HepG2 (cell line): ENCODE results near the gene ZNF491. TPM values are rescaled to one million over a fixed set of nuclear protein-coding genes. Genes with fewer than 3 reads are reported as not detected.
A peak's percentile ranks its signal among the peaks of the same experiment; 100 is the strongest.

Experiments used
- AGO1 ChIP-seq: fragments of 200-400 bp; formaldehyde crosslinking; IDR thresholded peaks from 2 replicates; pipeline ENCODE4 v1.6.1; 2017; ENCODE audit warnings: mild to moderate bottlenecking, low read depth, low read length, moderate library complexity; ENCODE audit not compliant: poor library complexity, severe bottlenecking
- CC2D1A ChIP-seq: sonication (generic); formaldehyde crosslinking; IDR thresholded peaks from 2 replicates; pipeline ENCODE4 v1.8.1; 2023; ENCODE audit warnings: mild to moderate bottlenecking, missing genetic modification reagents
- E2F2 ChIP-seq: sonication (generic); formaldehyde crosslinking; IDR thresholded peaks from 2 replicates; pipeline ENCODE4 v1.4.0; 2020; ENCODE audit warnings: missing genetic modification reagents, borderline replicate concordance
- HNF1A ChIP-seq, 2 experiments: sonication (generic) in 1 of 2; formaldehyde crosslinking in 1 of 2; IDR thresholded peaks; 2 replicates each; pipeline versions ENCODE4 v1.4.0 to v1.6.1; 2016 to 2020; ENCODE audit warnings: borderline replicate concordance in 1 of 2, low read depth in 1 of 2, mild to moderate bottlenecking in 1 of 2, missing genetic modification reagents in 1 of 2
- SOX13 ChIP-seq, 3 experiments: fragments of 450-650 bp in 1 of 3; sonication (generic) in 1 of 3; formaldehyde crosslinking in 1 of 3; IDR thresholded peaks in 2 of 3; conservative IDR thresholded peaks in 1 of 3; 2 replicates each; pipeline versions ENCODE4 v1.5.0 to v1.6.1; 2016 to 2020; ENCODE audit warnings: antibody characterized with exemption in 1 of 3, mild to moderate bottlenecking in 1 of 3, missing compliant biosample characterization in 1 of 3, missing genetic modification reagents in 1 of 3, moderate library complexity in 1 of 3
- SYNCRIP ChIP-seq: fragments of 200-400 bp; formaldehyde crosslinking; IDR thresholded peaks from 2 replicates; pipeline ENCODE4 v1.6.1; 2018; ENCODE audit warnings: mild to moderate bottlenecking, low read depth, low read length; ENCODE audit not compliant: insufficient read depth
- ZNF12 ChIP-seq: sonication (generic); formaldehyde crosslinking; IDR thresholded peaks from 2 replicates; pipeline ENCODE4 v1.5.0; 2020; ENCODE audit warnings: missing genetic modification reagents
- ZNF558 ChIP-seq: sonication (generic); formaldehyde crosslinking; IDR thresholded peaks from 2 replicates; pipeline ENCODE4 v1.9.0; 2022; ENCODE audit warnings: mild to moderate bottlenecking, missing genetic modification reagents, borderline replicate concordance
- ZNF713 ChIP-seq: sonication (generic); formaldehyde crosslinking; IDR thresholded peaks from 2 replicates; pipeline ENCODE4 v1.4.0; 2020; ENCODE audit warnings: mild to moderate bottlenecking, missing genetic modification reagents
- ZNF737 ChIP-seq: sonication (generic); formaldehyde crosslinking; IDR thresholded peaks from 2 replicates; pipeline ENCODE4 v1.5.0; 2020; ENCODE audit warnings: missing genetic modification reagents, mild to moderate bottlenecking, borderline replicate concordance
- polyA plus RNA-seq, 8 experiments: library from polyadenylated mRNA; depleted of rRNA in 3 of 8; stranded (reverse) in 7 of 8; unstranded in 1 of 8; fragments of >200 nt; fragmentation: Illumina TruSeq in 4 of 8; extraction: Trizol in 4 of 8; gene quantifications; 2 replicates each; pipeline versions ENCODE4 v1.2.1 to v1.2.3, GENCODE V29; 2011 to 2016; ENCODE audit warnings: low read depth in 4 of 8, missing spikeins in 1 of 8, mixed read lengths in 1 of 8; ENCODE audit not compliant: insufficient read depth in 1 of 8
- total RNA-seq, 5 experiments: library from RNA; depleted of rRNA; stranded (reverse); fragments of >200 nt; fragmentation: Illumina TruSeq; extraction: Trizol; gene quantifications; 2 replicates each; pipeline ENCODE4 v1.2.3, GENCODE V29; 2016; ENCODE audit warnings: low read depth in 1 of 5
- TF ChIP-seq, protein P1 (sequence below): sonication (generic); formaldehyde crosslinking; IDR thresholded peaks from 2 replicates; pipeline ENCODE4 v1.8.0; 2022; ENCODE audit warnings: mild to moderate bottlenecking, missing genetic modification reagents
- TF ChIP-seq, protein P2 (sequence below): IDR thresholded peaks from 2 replicates; pipeline ENCODE4 v1.6.1; 2016
- TF ChIP-seq, protein P3 (sequence below): sonication (generic); formaldehyde crosslinking; IDR thresholded peaks from 2 replicates; pipeline ENCODE4 v1.4.0; 2020; ENCODE audit warnings: low read depth, missing genetic modification reagents
- TF ChIP-seq, protein P4 (sequence below): IDR thresholded peaks from 2 replicates; pipeline ENCODE4 v1.6.1; 2016; ENCODE audit warnings: missing biosample characterization, missing genetic modification reagents, low read depth

The ZNF491 gene
- total and polyA plus RNA-seq, 2 of the 13 experiments (the other 11 are each of a cell fraction or from before 2014, with no cell fraction given) = 0.57 to 2.2 TPM

DNA sequence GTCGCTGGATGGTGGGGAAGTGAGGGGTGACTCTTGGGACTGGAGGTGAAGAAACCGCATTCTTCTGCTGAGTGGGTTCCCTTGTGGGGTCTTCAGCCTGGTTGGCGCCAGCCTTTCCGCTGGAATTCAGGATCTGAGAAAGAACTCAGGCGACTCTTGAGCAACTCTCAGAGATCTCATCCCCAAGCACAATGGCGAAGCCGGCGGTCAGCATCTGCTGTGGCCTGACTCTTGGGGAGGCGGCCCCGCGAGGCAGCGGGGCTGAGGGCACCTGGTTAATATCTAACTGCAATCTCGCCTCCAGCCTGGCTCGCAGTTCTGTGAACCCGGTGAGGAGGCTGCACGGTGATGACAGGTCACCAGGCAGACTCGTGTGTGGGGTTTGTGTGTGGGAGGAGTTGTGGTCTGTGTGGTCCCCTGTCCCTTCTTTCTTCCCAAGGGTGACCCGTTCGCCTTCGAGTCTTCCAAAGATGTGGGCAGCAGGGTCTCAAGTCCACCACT is 30.6 kb upstream of the ZNF491 start (continued):
- TF ChIP-seq E2F2 = no peak
- TF ChIP-seq CC2D1A = no peak
- TF ChIP-seq AGO1 = no peak
- no peak for TF ChIP-seq ZNF558 (CRISPR knock-in tag)
- TF ChIP-seq ZNF713 = no peak
- TF ChIP-seq ZNF737 (CRISPR knock-in tag) = no peak
- TF ChIP-seq, protein P1, sequence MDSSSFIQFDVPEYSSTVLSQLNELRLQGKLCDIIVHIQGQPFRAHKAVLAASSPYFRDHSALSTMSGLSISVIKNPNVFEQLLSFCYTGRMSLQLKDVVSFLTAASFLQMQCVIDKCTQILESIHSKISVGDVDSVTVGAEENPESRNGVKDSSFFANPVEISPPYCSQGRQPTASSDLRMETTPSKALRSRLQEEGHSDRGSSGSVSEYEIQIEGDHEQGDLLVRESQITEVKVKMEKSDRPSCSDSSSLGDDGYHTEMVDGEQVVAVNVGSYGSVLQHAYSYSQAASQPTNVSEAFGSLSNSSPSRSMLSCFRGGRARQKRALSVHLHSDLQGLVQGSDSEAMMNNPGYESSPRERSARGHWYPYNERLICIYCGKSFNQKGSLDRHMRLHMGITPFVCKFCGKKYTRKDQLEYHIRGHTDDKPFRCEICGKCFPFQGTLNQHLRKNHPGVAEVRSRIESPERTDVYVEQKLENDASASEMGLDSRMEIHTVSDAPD (CRISPR knock-in tag) = no peak
- TF ChIP-seq HNF1A (IDR thresholded peaks at IDR 0.05; ENCODE audit: low read depth) = peak; percentile 88
- peak; percentile 91 for TF ChIP-seq HNF1A (CRISPR knock-in tag; IDR thresholded peaks at IDR 0.05; ENCODE audit: borderline replicate concordance)
- no peak for TF ChIP-seq SYNCRIP
- TF ChIP-seq, protein P2, sequence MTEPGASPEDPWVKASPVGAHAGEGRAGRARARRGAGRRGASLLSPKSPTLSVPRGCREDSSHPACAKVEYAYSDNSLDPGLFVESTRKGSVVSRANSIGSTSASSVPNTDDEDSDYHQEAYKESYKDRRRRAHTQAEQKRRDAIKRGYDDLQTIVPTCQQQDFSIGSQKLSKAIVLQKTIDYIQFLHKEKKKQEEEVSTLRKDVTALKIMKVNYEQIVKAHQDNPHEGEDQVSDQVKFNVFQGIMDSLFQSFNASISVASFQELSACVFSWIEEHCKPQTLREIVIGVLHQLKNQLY (CRISPR knock-in tag) = 0 out of 2 replicates have a peak, but pooled peaks have one; percentile 29
- 0 out of 2 replicates have a peak, but pooled peaks have one; percentile 20 for TF ChIP-seq ZNF12
- TF ChIP-seq SOX13 (IDR thresholded peaks at IDR 0.05) = no peak
- TF ChIP-seq SOX13 (CRISPR knock-in tag; conservative IDR thresholded peaks at IDR 0.05 in 1 of 2, IDR thresholded peaks at IDR 0.05 in 1 of 2) = peak in 1 of 2 experiments; percentile 33; a peak in 1 of 4 replicates
- TF ChIP-seq, protein P3, sequence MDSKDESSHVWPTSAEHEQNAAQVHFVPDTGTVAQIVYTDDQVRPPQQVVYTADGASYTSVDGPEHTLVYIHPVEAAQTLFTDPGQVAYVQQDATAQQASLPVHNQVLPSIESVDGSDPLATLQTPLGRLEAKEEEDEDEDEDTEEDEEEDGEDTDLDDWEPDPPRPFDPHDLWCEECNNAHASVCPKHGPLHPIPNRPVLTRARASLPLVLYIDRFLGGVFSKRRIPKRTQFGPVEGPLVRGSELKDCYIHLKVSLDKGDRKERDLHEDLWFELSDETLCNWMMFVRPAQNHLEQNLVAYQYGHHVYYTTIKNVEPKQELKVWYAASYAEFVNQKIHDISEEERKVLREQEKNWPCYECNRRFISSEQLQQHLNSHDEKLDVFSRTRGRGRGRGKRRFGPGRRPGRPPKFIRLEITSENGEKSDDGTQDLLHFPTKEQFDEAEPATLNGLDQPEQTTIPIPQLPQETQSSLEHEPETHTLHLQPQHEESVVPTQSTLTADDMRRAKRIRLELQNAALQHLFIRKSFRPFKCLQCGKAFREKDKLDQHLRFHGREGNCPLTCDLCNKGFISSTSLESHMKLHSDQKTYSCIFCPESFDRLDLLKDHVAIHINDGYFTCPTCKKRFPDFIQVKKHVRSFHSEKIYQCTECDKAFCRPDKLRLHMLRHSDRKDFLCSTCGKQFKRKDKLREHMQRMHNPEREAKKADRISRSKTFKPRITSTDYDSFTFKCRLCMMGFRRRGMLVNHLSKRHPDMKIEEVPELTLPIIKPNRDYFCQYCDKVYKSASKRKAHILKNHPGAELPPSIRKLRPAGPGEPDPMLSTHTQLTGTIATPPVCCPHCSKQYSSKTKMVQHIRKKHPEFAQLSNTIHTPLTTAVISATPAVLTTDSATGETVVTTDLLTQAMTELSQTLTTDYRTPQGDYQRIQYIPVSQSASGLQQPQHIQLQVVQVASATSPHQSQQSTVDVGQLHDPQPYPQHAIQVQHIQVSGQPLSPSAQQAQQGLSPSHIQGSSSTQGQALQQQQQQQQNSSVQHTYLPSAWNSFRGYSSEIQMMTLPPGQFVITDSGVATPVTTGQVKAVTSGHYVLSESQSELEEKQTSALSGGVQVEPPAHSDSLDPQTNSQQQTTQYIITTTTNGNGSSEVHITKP (CRISPR knock-in tag) = 0 out of 2 replicates have a peak, but pooled peaks have one; percentile 50
- TF ChIP-seq, protein P4, sequence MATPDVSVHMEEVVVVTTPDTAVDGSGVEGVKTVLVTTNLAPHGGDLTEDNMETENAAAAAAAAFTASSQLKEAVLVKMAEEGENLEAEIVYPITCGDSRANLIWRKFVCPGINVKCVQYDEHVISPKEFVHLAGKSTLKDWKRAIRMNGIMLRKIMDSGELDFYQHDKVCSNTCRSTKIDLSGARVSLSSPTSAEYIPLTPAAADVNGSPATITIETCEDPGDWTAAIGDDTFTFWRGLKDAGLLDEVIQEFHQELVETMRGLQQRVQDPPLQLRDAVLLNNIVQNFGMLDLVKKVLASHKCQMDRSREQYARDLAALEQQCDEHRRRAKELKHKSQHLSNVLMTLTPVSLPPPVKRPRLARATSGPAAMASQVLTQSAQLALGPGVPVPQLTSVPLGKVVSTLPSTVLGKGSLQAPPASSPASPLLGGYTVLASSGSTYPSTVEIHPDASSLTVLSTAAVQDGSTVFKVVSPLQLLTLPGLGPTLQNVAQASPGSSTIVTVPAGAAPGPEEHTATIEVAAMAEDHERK (CRISPR knock-in tag) = no peak
